ENCODE results near the gene WFDC12.
A peak's percentile ranks its signal among the peaks of the same experiment; 100 is the strongest.

Gene WFDC12

GRCh38 chr20:45096781-45097180, 27.5 kb downstream of the WFDC12 start:
- DNase-seq (ENCODE audit: low read depth, low spot score) = no peak
- H3K4me3 ChIP-seq (ENCODE audit: low read length) = no peak overlapping the region

GRCh38 chr20:45095805-45096238, 28.4 kb downstream of the WFDC12 start:
- no peak overlapping the region for H3K4me3 ChIP-seq (ENCODE audit: low read length)
- DNase-seq (ENCODE audit: low read depth, low spot score) = peak; percentile 75

- no peak for DNase-seq (ENCODE audit: low read depth, low spot score)
- H3K4me3 ChIP-seq (ENCODE audit: low read length) = no peak overlapping the region
Measured at GRCh38 chr20:45094864-45095574, 29.2 kb downstream of the WFDC12 start.

GRCh38 chr20:45094201-45094600, 30.1 kb downstream of the WFDC12 start:
- H3K4me3 ChIP-seq (ENCODE audit: low read length) = no peak overlapping the region
- DNase-seq (ENCODE audit: low read depth, low spot score) = no peak

- no peak overlapping the region for H3K4me3 ChIP-seq (ENCODE audit: low read length)
- no peak for DNase-seq (ENCODE audit: low read depth, low spot score)
Measured at GRCh38 chr20:45092898-45093297, 31.4 kb downstream of the WFDC12 start.

GRCh38 chr20:45091366-45091765, 32.9 kb downstream of the WFDC12 start:
- no peak overlapping the region for H3K4me3 ChIP-seq (ENCODE audit: low read length)
- DNase-seq (ENCODE audit: low read depth, low spot score) = no peak

- no peak overlapping the region for H3K4me3 ChIP-seq (ENCODE audit: low read length)
- DNase-seq (ENCODE audit: low read depth, low spot score) = no peak
Measured at GRCh38 chr20:45090481-45090880, 33.8 kb downstream of the WFDC12 start.

- DNase-seq (ENCODE audit: low read depth, low spot score) = no peak
- no peak overlapping the region for H3K4me3 ChIP-seq (ENCODE audit: low read length)
Measured at GRCh38 chr20:45088247-45088646, 36.0 kb downstream of the WFDC12 start.

GRCh38 chr20:45087814-45088213, 36.5 kb downstream of the WFDC12 start:
- H3K4me3 ChIP-seq (ENCODE audit: low read length) = no peak overlapping the region
- no peak for DNase-seq (ENCODE audit: low read depth, low spot score)

- no peak overlapping the region for H3K4me3 ChIP-seq (ENCODE audit: low read length)
- no peak for DNase-seq (ENCODE audit: low read depth, low spot score)
Measured at GRCh38 chr20:45087097-45087790, 37.0 kb downstream of the WFDC12 start.

- DNase-seq (ENCODE audit: low read depth, low spot score) = no peak
- H3K4me3 ChIP-seq (ENCODE audit: low read length) = no peak overlapping the region
Measured at GRCh38 chr20:45085867-45086266, 38.4 kb downstream of the WFDC12 start.

GRCh38 chr20:45085289-45085688, 39.0 kb downstream of the WFDC12 start:
- no peak overlapping the region for H3K4me3 ChIP-seq (ENCODE audit: low read length)
- DNase-seq (ENCODE audit: low read depth, low spot score) = no peak

- H3K4me3 ChIP-seq (ENCODE audit: low read length) = no peak overlapping the region
- no peak for DNase-seq (ENCODE audit: low read depth, low spot score)
Measured at GRCh38 chr20:45083127-45083526, 41.1 kb downstream of the WFDC12 start.

- DNase-seq (ENCODE audit: low read depth, low spot score) = no peak
- H3K4me3 ChIP-seq (ENCODE audit: low read length) = no peak overlapping the region
Measured at GRCh38 chr20:45082468-45082867, 41.8 kb downstream of the WFDC12 start.

GRCh38 chr20:45080867-45081624, 43.2 kb downstream of the WFDC12 start:
- peak; percentile 28 for DNase-seq (ENCODE audit: low read depth, low spot score)
- H3K4me3 ChIP-seq (ENCODE audit: low read length) = no peak overlapping the region

- DNase-seq (ENCODE audit: low read depth, low spot score) = no peak
- H3K4me3 ChIP-seq (ENCODE audit: low read length) = no peak overlapping the region
Measured at GRCh38 chr20:45077559-45077958, 46.7 kb downstream of the WFDC12 start.
